GM12874 (cell line): ENCODE data around the gene OR2C3.

Experiments
- TF ChIP-seq, protein P1 (sequence below): IDR thresholded peaks from 2 replicates; pipeline ENCODE4 v1.5.1; 2011; ENCODE audit warnings: low read depth, mild to moderate bottlenecking, control low read depth, low read length, moderate library complexity; ENCODE audit not compliant: insufficient read depth

The OR2C3 gene

DNA sequence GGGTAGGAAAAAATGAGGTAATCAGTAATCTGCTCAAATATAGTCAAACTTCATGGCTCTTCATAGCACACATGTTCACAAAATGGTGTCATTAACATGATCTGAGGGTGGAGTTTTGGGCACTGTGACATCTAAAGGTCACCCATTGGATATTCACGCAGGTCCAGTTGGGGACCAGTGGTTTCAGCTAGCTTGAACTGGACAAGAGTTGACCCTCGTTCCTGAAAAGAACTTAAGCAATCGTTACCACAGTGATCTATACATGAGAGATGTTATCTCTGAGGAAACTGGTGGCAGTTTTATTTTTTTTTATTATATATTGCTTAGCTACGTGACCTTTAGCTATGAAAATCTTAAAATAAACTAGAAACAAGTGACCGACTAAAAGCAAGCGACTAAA lies 3.0 kb upstream of the OR2C3 start:
- TF ChIP-seq, protein P1, sequence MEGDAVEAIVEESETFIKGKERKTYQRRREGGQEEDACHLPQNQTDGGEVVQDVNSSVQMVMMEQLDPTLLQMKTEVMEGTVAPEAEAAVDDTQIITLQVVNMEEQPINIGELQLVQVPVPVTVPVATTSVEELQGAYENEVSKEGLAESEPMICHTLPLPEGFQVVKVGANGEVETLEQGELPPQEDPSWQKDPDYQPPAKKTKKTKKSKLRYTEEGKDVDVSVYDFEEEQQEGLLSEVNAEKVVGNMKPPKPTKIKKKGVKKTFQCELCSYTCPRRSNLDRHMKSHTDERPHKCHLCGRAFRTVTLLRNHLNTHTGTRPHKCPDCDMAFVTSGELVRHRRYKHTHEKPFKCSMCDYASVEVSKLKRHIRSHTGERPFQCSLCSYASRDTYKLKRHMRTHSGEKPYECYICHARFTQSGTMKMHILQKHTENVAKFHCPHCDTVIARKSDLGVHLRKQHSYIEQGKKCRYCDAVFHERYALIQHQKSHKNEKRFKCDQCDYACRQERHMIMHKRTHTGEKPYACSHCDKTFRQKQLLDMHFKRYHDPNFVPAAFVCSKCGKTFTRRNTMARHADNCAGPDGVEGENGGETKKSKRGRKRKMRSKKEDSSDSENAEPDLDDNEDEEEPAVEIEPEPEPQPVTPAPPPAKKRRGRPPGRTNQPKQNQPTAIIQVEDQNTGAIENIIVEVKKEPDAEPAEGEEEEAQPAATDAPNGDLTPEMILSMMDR: no peak

DNA sequence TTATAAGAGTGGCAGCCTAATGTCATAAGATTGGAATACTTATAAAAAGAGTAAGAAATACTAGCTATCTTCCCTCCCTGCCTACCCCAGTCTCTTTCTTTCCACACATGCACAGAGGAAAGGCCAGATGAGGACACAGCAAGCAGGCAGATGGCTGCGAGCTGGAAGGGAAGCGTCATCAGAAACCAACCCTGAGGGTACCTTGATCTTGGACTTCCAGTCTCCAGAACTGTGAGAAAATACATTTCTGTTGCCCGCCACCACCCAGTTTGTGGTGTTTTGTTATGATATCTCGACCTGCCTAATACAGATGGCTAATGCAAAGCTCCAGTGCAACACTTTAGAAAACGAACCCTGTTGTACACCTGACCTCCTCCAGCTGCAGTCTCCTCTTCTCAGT lies 2.3 kb upstream of the OR2C3 start:
- TF ChIP-seq, protein P1: no peak

DNA sequence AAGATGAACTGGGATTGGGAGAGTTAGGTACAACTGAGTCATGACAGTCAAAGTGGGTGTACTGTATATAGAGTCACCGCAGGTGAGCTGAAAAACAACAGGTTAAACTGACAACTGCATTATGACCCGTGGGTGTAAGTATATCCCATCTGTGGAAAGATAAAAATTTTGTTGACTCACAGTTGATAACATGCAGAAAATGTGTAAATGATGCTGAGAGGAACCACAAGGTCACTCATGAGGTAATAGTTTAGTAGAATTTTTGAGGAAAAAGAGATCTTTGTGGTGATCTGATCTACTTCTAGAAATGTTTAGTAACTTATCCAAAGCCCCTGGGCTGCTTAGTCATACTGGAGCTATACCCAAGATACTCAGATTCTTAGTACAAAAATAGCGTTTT lies 838 bp downstream of the OR2C3 start:
- TF ChIP-seq, protein P1: no peak

DNA sequence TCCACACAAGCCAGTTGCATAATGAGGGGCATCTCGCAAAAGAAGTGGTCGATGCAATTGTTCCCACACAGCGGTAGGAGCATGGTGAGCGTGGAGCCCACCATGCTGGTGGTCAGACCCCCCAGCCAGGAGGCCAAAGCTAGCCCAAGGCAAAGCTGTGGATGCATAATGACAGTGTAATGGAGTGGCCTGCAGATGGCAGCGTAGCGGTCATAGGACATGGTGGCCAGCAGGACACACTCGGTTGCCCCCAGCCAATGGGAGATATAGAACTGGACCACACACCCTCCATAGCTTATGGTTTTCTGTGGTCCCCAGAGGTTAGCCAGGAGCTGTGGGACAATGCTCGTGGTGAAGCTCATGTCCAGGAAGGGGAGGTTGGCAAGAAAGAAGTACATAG lies 4.3 kb downstream of the OR2C3 start:
- TF ChIP-seq, protein P1: 0 out of 2 replicates have a peak, but pooled peaks have one; percentile 3

DNA sequence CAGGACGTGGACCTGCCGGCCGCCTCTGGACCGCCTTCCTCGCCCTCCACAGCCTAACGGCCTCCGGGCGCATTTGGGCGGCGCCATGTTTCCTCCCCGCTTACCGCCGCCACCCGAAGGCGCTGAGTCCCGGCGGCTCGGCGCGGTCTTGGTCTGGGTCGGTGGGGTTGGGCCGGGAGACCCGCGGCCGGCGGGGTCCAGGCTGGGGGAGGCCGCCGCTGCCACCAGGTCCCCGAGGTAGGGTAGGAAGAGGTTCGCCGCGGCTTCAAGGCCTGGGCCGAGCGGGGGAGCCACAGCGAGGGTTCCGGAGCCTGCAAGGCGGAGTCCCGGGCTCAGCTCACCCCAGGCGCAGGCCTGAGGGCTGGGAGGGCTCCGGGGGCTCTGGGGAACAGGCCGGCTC lies 5.5 kb downstream of the OR2C3 start:
- TF ChIP-seq, protein P1: no peak

DNA sequence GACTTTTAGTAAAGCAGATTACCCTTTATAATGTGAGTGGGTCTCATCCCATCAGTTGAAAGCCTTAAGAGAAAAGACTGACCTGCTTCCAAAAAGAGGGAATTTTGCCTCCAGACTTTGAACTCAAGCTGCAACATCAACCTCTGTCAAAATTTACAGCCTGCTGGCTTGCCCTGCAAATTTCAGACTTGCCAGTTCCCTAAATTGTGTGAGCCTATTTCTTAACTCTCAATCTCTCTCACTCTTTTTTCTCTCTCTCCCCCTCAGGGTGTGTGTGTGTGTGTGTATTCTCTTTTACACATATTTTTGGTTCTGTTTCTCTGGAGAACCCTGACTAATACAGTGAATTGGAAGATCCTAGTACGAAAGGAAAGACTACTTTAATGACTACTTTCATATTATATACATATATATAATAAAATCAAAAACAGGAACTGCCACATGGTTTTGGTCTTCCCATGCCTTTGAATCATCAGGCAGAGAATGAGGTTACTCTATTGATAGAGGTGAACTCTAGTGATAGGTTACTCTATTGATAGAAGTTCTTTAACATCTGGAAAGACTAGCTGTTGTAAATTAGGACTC lies 6.4 kb downstream of the OR2C3 start:
- TF ChIP-seq, protein P1: no peak

DNA sequence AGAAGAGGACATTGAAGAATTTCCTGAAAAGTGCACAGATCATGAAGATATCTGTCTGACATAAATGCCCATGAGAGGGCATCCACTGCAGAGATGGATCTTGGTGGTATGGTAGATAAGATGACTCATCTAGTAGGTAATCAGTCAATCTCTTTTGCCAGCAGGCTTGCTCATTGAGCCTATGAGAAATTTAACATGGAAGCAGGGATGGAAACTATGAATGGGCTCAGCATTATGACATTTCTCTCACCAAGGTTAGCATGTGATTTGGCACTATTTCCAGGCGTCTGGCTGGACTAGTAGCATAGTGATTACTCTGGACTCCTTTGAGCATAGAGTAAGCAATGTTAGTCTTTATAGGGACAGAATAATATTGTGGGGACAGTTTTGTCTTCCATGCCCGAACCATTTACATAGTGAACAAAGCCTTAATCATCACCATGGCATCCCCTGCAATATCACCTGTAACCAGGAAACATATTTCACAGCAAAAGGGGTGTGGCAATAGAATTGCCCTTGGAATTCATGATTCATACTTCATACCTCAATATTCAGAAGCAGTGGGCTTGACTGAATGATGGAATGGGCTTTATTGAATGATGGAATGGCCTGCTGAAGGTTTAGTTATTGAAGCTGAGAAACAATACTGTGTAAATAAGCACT lies 7.3 kb downstream of the OR2C3 start:
- TF ChIP-seq, protein P1: no peak
